HepG2 (cell line): ENCODE data around the gene FGGY. TPM values are rescaled to one million over a fixed set of nuclear protein-coding genes. Genes with fewer than 3 reads are reported as not detected.

ENCODE experiments used
- ATAC-seq: fragments of 200-7000 bp; cut with Tn5 transposase; 3 replicates; pipeline ENCODE4 v1.9.1; 2020; ENCODE audit warnings: mild to moderate bottlenecking, moderate library complexity
- BruUV-seq: library from RNA; stranded (reverse); fragments of 400-500 nt; replicated peaks from 2 replicates; lab custom pipeline; 2021; lab: Mats Ljungman, UMichigan
- CTCF ChIA-PET: fragments of 300-600 bp; formaldehyde crosslinking; extraction: SDS; loops from one replicate; lab custom pipeline; 2021; ENCODE audit warnings: low total read pairs, inconsistent platforms, low intra/inter-chr PET ratio; lab: Yijun Ruan, JAX
- POLR2A ChIA-PET: fragments of 350-600 bp; sonication (Branson Sonifier 250); formaldehyde crosslinking; loops from one replicate; lab custom pipeline; 2020; ENCODE audit warnings: antibody characterized with exemption, inconsistent platforms; lab: Yijun Ruan, JAX
- DNase-seq: peaks from one replicate; pipeline ENCODE4 v3.0.0-alpha.2; 2015; ENCODE audit warnings: low spot score
- FAIRE-seq: peaks from 3 replicates; lab custom pipeline; 2011; peaks lifted over from hg19 to GRCh38; lab: Jason Lieb, UNC
- H2AFZ ChIP-seq: one replicate; pipeline ENCODE4 v1.6.1; 2011; ENCODE audit warnings: low read length, inconsistent platforms
- H3K27ac ChIP-seq: fragments of 300-600 bp; 3 replicates; pipeline ENCODE4 v1.8.0; 2011; ENCODE audit warnings: mixed run types, mild to moderate bottlenecking, mixed read lengths, low read length, inconsistent platforms; ENCODE audit not compliant: insufficient read depth; ENCODE audit errors: extremely low read length
- H3K27me3 ChIP-seq, 2 experiments: fragments of 200-600 bp in 1 of 2; 2 replicates in 1 of 2; 3 replicates in 1 of 2; pipeline versions ENCODE4 v1.6.0 to v1.8.0; 2011; ENCODE audit warnings: low read length in 2 of 2, mild to moderate bottlenecking in 2 of 2, moderate library complexity in 2 of 2, inconsistent platforms in 1 of 2; ENCODE audit not compliant: insufficient read depth in 2 of 2, control insufficient read depth in 1 of 2
- H3K36me3 ChIP-seq, 2 experiments: fragments of 200-600 bp in 1 of 2; replicated peaks in 1 of 2; 2 replicates in 1 of 2; 3 replicates in 1 of 2; pipeline versions ENCODE4 v1.5.1 to v1.8.0; 2011; ENCODE audit warnings: low read length in 2 of 2, inconsistent platforms in 1 of 2; ENCODE audit not compliant: insufficient read depth in 2 of 2, control insufficient read depth in 1 of 2
- H3K4me1 ChIP-seq: 2 replicates; pipeline ENCODE4 v1.5.1; 2012; ENCODE audit warnings: low read length, inconsistent platforms; ENCODE audit not compliant: insufficient read depth
- H3K4me2 ChIP-seq: 2 replicates; pipeline ENCODE4 v1.6.0; 2011; ENCODE audit warnings: low read depth, low read length, inconsistent platforms
- H3K4me3 ChIP-seq, 3 experiments: fragments of 200-600 bp in 1 of 3; sonication (generic), shearing (Covaris generic) in 1 of 3; replicated peaks in 1 of 3; 2 replicates each; pipeline ENCODE4 v1.5.1; 2011 to 2016; ENCODE audit warnings: low read length in 3 of 3, inconsistent platforms in 2 of 3, low read depth in 2 of 3, mild to moderate bottlenecking in 2 of 3, control low read depth in 1 of 3, mixed read lengths in 1 of 3; ENCODE audit not compliant: insufficient read depth in 1 of 3
- H3K79me2 ChIP-seq: one replicate; pipeline ENCODE4 v1.6.1; 2011; ENCODE audit warnings: low read length, inconsistent platforms; ENCODE audit not compliant: insufficient read depth
- H3K9ac ChIP-seq: 2 replicates; pipeline ENCODE4 v1.6.0; 2011; ENCODE audit warnings: mild to moderate bottlenecking, low read depth, low read length, inconsistent platforms; ENCODE audit not compliant: insufficient read depth
- H3K9me3 ChIP-seq: 2 replicates; pipeline ENCODE4 v1.5.1; 2012; ENCODE audit warnings: mild to moderate bottlenecking, low read length
- H4K20me1 ChIP-seq: 2 replicates; pipeline ENCODE4 v1.6.0; 2011; ENCODE audit warnings: inconsistent platforms, mild to moderate bottlenecking, low read length, moderate library complexity; ENCODE audit not compliant: insufficient read depth
- ADNP ChIP-seq: sonication (generic); formaldehyde crosslinking; IDR thresholded peaks from 2 replicates; pipeline ENCODE4 v1.4.0; 2020; ENCODE audit warnings: missing genetic modification reagents
- AGO2 ChIP-seq: fragments of 200-400 bp; formaldehyde crosslinking; optimal IDR thresholded peaks from 2 replicates; pipeline ENCODE3; 2017; ENCODE audit warnings: mild to moderate bottlenecking, low read depth, low read length, moderate library complexity
- BHLHE40 ChIP-seq: IDR thresholded peaks from 2 replicates; pipeline ENCODE4 v1.6.1; 2011; ENCODE audit warnings: low read length, improper control_type of control experiment
- BRD4 ChIP-seq: sonication (generic); formaldehyde crosslinking; IDR thresholded peaks from 2 replicates; pipeline ENCODE4 v1.4.0; 2020; ENCODE audit warnings: missing genetic modification reagents
- CREB3 ChIP-seq: sonication (generic); formaldehyde crosslinking; IDR thresholded peaks from 2 replicates; pipeline ENCODE4 v1.5.0; 2020; ENCODE audit warnings: missing genetic modification reagents
- DR1 ChIP-seq: sonication (generic); formaldehyde crosslinking; IDR thresholded peaks from 2 replicates; pipeline ENCODE4 v1.8.0; 2021; ENCODE audit warnings: mild to moderate bottlenecking, missing genetic modification reagents, inconsistent platforms
- ELF3 ChIP-seq: IDR thresholded peaks from 2 replicates; pipeline ENCODE4 v1.6.1; 2016; ENCODE audit warnings: missing genetic modification reagents, missing compliant biosample characterization
- GFI1 ChIP-seq: sonication (generic); formaldehyde crosslinking; IDR thresholded peaks from 2 replicates; pipeline ENCODE4 v1.5.0; 2020; ENCODE audit warnings: missing genetic modification reagents, mild to moderate bottlenecking, borderline replicate concordance
- IKZF5 ChIP-seq: IDR thresholded peaks from 2 replicates; pipeline ENCODE4 v1.6.1; 2018; ENCODE audit warnings: missing genetic modification reagents, mild to moderate bottlenecking, missing compliant biosample characterization
- KDM6A ChIP-seq: IDR thresholded peaks from 2 replicates; pipeline ENCODE4 v1.6.1; 2016; ENCODE audit warnings: low read depth
- NFYC ChIP-seq: IDR thresholded peaks from 2 replicates; pipeline ENCODE4 v1.6.1; 2016; ENCODE audit warnings: missing genetic modification reagents, missing compliant biosample characterization
- RFX1 ChIP-seq: fragments of 450-650 bp; IDR thresholded peaks from 2 replicates; pipeline ENCODE4 v1.6.1; 2017
- SNAI1 ChIP-seq: sonication (generic); formaldehyde crosslinking; IDR thresholded peaks from 2 replicates; pipeline ENCODE4 v1.5.0; 2020; ENCODE audit warnings: mild to moderate bottlenecking, missing genetic modification reagents, borderline replicate concordance
- ZC3H4 ChIP-seq: sonication (generic); formaldehyde crosslinking; IDR thresholded peaks from 2 replicates; pipeline ENCODE4 v1.4.0; 2020; ENCODE audit warnings: missing genetic modification reagents, borderline replicate concordance
- ZNF260 ChIP-seq: sonication (generic); formaldehyde crosslinking; IDR thresholded peaks from 2 replicates; pipeline ENCODE4 v1.4.0; 2020; ENCODE audit warnings: missing genetic modification reagents, low read depth, mild to moderate bottlenecking, borderline replicate concordance
- ZNF383 ChIP-seq: sonication (generic); formaldehyde crosslinking; IDR thresholded peaks from 2 replicates; pipeline ENCODE4 v1.4.0; 2020; ENCODE audit warnings: missing genetic modification reagents, mild to moderate bottlenecking, borderline replicate concordance
- ZNF615 ChIP-seq: sonication (generic); formaldehyde crosslinking; IDR thresholded peaks from 2 replicates; pipeline ENCODE4 v1.5.0; 2020; ENCODE audit warnings: mild to moderate bottlenecking, missing genetic modification reagents, borderline replicate concordance
- ZNF746 ChIP-seq: sonication (generic); formaldehyde crosslinking; IDR thresholded peaks from 2 replicates; pipeline ENCODE4 v1.8.0; 2022; ENCODE audit warnings: mild to moderate bottlenecking, missing genetic modification reagents
- ZNF75D ChIP-seq: sonication (generic); formaldehyde crosslinking; IDR thresholded peaks from 2 replicates; pipeline ENCODE4 v1.8.1; 2023; ENCODE audit warnings: missing genetic modification reagents, mild to moderate bottlenecking, borderline replicate concordance
- WGBS: methylation state at CpG from one replicate; pipeline ENCODE4 v1.1.6; 2017; ENCODE audit warnings: low lambda C conversion rate; 5-methylcytosine and 5-hydroxymethylcytosine counted together
- in situ Hi-C: cut with HindIII; loops from 2 replicates; pipeline ENCODE4 v1.10.0; 2017; ENCODE audit warnings: low pct_unique_long_range_greater_than_20kb; ENCODE audit not compliant: extremely low pct_ligation_motif_present
- intact Hi-C: fragments of 100-400 bp; cut with micrococcal nuclease; formaldehyde crosslinking; loops from one replicate; pipeline ENCODE4 v1.10.0; 2022; ENCODE audit not compliant: unreplicated experiment
- polyA plus RNA-seq, 8 experiments: library from polyadenylated mRNA; depleted of rRNA in 3 of 8; stranded (reverse) in 7 of 8; unstranded in 1 of 8; fragments of >200 nt; fragmentation: Illumina TruSeq in 4 of 8; extraction: Trizol in 4 of 8; gene quantifications; 2 replicates each; pipeline versions ENCODE4 v1.2.1 to v1.2.3, GENCODE V29; 2011 to 2016; ENCODE audit warnings: low read depth in 4 of 8, missing spikeins in 1 of 8, mixed read lengths in 1 of 8; ENCODE audit not compliant: insufficient read depth in 1 of 8
- total RNA-seq, 5 experiments: library from RNA; depleted of rRNA; stranded (reverse); fragments of >200 nt; fragmentation: Illumina TruSeq; extraction: Trizol; gene quantifications; 2 replicates each; pipeline ENCODE4 v1.2.3, GENCODE V29; 2016; ENCODE audit warnings: low read depth in 1 of 5

The FGGY gene
- total and polyA plus RNA-seq, 2 of the 13 experiments (the other 11 are each of a cell fraction or from before 2014, with no cell fraction given): 15.7 to 27.5 TPM

GRCh38 chr1:59276439-59276851 lies 20.4 kb upstream of the FGGY start:
- CTCF ChIA-PET: no interaction called here
- Histone ChIP-seq H4K20me1 (no peaks in the 10 kb centered on the region), H3K4me3 (no peak overlapping the region), H3K36me3 (no peaks in the 10 kb centered on the region), H3K79me2 (no peaks in the 10 kb centered on the region), H3K4me1 (no peaks in the 10 kb centered on the region), H3K9ac (no peak overlapping the region), H3K4me2 (no peak overlapping the region), H3K9me3 (no peaks in the 10 kb centered on the region), H3K27ac (no peak overlapping the region), H2AFZ (no peak overlapping the region), H3K27me3 (peaks cover 0 to 13% of the 10 kb centered on the region in 2 experiments; a peak in 1 of 5 replicates)
- in situ Hi-C loops: no loop called here
- intact Hi-C loops: no loop called here
- ATAC-seq: no peak
- BruUV-seq: no TSS peak
- no peak for FAIRE-seq
- POLR2A ChIA-PET: no interaction called here
- 31% methylated on average over 3 of the region's 3 CpGs for WGBS
- DNase-seq: no peak
- TF ChIP-seq ZNF615 (CRISPR knock-in tag) (no peak), AGO2 (no peak), ZNF746 (no peak), NFYC (CRISPR knock-in tag) (no peak), BHLHE40 (no peak), DR1 (CRISPR knock-in tag) (no peak), RFX1 (no peak), IKZF5 (CRISPR knock-in tag) (no peak), CREB3 (CRISPR knock-in tag) (no peak), BRD4 (CRISPR knock-in tag) (no peak), ELF3 (no peak), ZNF260 (CRISPR knock-in tag) (no peak), ADNP (CRISPR knock-in tag) (no peak), KDM6A (CRISPR knock-in tag) (no peak), ZNF383 (CRISPR knock-in tag) (no peak), SNAI1 (no peak), ZNF75D (CRISPR knock-in tag) (no peak), GFI1 (CRISPR knock-in tag) (no peak), ZC3H4 (CRISPR knock-in tag) (no peak)
- TF ChIP-seq, all 625 proteins: peak for 0
